Smooth muscle cell (in vitro differentiated cells): ENCODE data around the gene ELFN1. TPM values are rescaled to one million over a fixed set of nuclear protein-coding genes. Genes with fewer than 3 reads are reported as not detected.

Experiments used
- DNase-seq: peaks from one replicate; lab custom pipeline; 2025; ENCODE audit not compliant: unreplicated experiment; lab: John Stamatoyannopoulos, UW
- H2AFZ ChIP-seq: fragments of 200-600 bp; sonication (generic); 2 replicates; pipeline ENCODE4 v1.6.0; 2016; ENCODE audit warnings: antibody characterized with exemption, low read depth, mild to moderate bottlenecking
- H3F3A ChIP-seq: fragments of 200-600 bp; sonication (generic); 2 replicates; pipeline ENCODE4 v1.6.0; 2017; ENCODE audit warnings: antibody characterized with exemption, low read depth
- H3K27ac ChIP-seq: fragments of 200-600 bp; sonication (generic); 2 replicates; pipeline ENCODE4 v1.5.1; 2016; ENCODE audit warnings: low read depth, mild to moderate bottlenecking
- H3K27me3 ChIP-seq: fragments of 200-600 bp; sonication (generic); 2 replicates; pipeline ENCODE4 v1.6.1; 2016; ENCODE audit warnings: low read depth, mild to moderate bottlenecking
- H3K36me3 ChIP-seq: fragments of 200-600 bp; sonication (generic); 2 replicates; pipeline ENCODE4 v1.5.1; 2016; ENCODE audit warnings: low read depth
- H3K4me1 ChIP-seq: fragments of 200-600 bp; sonication (generic); 2 replicates; pipeline ENCODE4 v1.5.1; 2016; ENCODE audit warnings: low read depth
- H3K4me2 ChIP-seq: fragments of 200-600 bp; sonication (generic); 2 replicates; pipeline ENCODE4 v1.6.0; 2016; ENCODE audit warnings: mild to moderate bottlenecking
- H3K4me3 ChIP-seq: fragments of 200-600 bp; sonication (generic); 2 replicates; pipeline ENCODE4 v1.5.1; 2016; ENCODE audit warnings: mild to moderate bottlenecking
- H3K79me2 ChIP-seq: fragments of 200-600 bp; sonication (generic); 2 replicates; pipeline ENCODE4 v1.6.0; 2016; ENCODE audit warnings: low read depth, mild to moderate bottlenecking
- H3K9ac ChIP-seq: fragments of 200-600 bp; sonication (generic); 2 replicates; pipeline ENCODE4 v1.6.0; 2016; ENCODE audit warnings: low read depth
- H3K9me3 ChIP-seq: fragments of 200-600 bp; sonication (generic); replicated peaks from 2 replicates; pipeline ENCODE4 v1.5.1; 2016; ENCODE audit warnings: low read depth
- H4K20me1 ChIP-seq: fragments of 200-600 bp; sonication (generic); 2 replicates; pipeline ENCODE4 v1.6.0; 2016; ENCODE audit warnings: low read depth
- WGBS: methylation state at CpG from one replicate; pipeline ENCODE4 v1.1.7; 2016; ENCODE audit warnings: low lambda C conversion rate; 5-methylcytosine and 5-hydroxymethylcytosine counted together
- polyA plus RNA-seq: library from polyadenylated mRNA; unstranded; fragments of >200 nt; fragmentation: Nextera tagmentation; extraction: Ambion mirVana; gene quantifications from 2 replicates; pipeline ENCODE4 v1.2.1, GENCODE V29; 2016
- total RNA-seq: library from RNA; depleted of rRNA; stranded (reverse); fragments of >200 nt; gene quantifications from 2 replicates; pipeline ENCODE4 v1.2.3, GENCODE V29; 2014
- TF ChIP-seq, protein P1 (sequence below): fragments of 200-600 bp; sonication (generic); IDR thresholded peaks from 2 replicates; pipeline ENCODE4 v1.5.1; 2017; ENCODE audit warnings: borderline replicate concordance, mild to moderate bottlenecking, antibody characterized with exemption; ENCODE audit not compliant: insufficient read depth, poor library complexity, severe bottlenecking

ELFN1 gene
- total and polyA plus RNA-seq, 2 experiments from 2014 or later, result 4.2 to 6.2 TPM

DNA sequence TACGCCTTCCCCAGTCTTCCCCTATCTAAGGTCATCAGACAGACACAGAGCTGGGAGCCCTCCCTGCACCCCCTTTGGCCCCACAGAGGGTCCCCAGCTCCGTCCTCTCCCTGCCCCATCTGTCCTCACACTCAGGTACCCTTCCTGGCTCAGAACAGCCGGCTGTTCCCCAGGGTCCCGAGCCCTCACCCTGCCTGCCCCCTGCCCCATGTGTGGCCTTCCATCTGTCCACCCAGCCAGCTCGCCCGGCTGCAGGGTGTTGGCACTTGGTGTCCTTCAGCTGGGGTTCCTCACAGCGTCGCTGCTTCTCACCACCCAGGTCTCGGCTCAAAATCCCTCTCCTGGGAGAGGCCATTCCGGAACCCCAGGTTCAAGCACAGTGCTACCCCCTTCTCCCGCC, 28.9 kb upstream of the ELFN1 start:
- Histone ChIP-seq H3K4me1 (no peaks in the 10 kb centered on the region), H3K27ac (no peak overlapping the region), H3K9ac (no peak overlapping the region), H4K20me1 (no peaks in the 10 kb centered on the region), H3K36me3 (no peaks in the 10 kb centered on the region), H3K9me3 (peaks cover 5% of the 10 kb centered on the region), H3K4me3 (no peak overlapping the region), H3K27me3 (no peaks in the 10 kb centered on the region), H3F3A (no peaks in the 10 kb centered on the region), H2AFZ (no peak overlapping the region), H3K79me2 (no peaks in the 10 kb centered on the region), H3K4me2 (no peak overlapping the region)
- TF ChIP-seq, protein P1, sequence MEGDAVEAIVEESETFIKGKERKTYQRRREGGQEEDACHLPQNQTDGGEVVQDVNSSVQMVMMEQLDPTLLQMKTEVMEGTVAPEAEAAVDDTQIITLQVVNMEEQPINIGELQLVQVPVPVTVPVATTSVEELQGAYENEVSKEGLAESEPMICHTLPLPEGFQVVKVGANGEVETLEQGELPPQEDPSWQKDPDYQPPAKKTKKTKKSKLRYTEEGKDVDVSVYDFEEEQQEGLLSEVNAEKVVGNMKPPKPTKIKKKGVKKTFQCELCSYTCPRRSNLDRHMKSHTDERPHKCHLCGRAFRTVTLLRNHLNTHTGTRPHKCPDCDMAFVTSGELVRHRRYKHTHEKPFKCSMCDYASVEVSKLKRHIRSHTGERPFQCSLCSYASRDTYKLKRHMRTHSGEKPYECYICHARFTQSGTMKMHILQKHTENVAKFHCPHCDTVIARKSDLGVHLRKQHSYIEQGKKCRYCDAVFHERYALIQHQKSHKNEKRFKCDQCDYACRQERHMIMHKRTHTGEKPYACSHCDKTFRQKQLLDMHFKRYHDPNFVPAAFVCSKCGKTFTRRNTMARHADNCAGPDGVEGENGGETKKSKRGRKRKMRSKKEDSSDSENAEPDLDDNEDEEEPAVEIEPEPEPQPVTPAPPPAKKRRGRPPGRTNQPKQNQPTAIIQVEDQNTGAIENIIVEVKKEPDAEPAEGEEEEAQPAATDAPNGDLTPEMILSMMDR, result no peak
- WGBS, result 95% methylated on average over 10 of the region's 11 CpGs
- no peak for DNase-seq

DNA sequence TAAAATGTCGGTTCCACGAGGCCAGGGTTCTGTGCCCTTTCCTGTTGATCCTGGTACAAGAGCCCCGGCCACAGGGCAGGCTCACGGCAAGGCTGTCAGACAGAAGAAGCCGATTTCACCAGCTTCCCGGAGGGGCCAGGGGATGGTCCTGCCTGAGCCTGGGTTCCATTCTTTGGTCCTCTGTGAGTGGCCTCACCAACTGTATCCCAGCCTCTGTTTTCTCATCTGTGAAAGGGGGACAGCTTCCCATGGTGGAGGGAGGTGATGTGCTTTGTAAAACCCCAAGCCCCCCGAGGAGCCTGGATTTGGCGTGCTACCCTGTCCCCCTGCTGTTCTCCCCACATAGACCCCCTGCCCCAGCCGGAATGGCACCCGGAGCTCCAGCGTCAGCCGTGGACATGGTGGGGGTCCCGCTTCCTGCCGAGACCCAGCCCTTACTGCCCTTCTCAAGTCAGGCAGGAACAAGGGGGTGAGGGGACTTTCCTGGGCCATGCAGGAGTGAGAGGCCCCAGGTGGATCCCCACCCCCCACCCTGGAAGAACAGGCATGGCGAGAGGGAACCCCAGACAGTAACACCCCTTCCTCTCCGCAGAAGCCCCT, 28.3 kb upstream of the ELFN1 start:
- Histone ChIP-seq H3F3A (no peaks in the 10 kb centered on the region), H2AFZ (no peak overlapping the region), H3K9me3 (peaks cover 5% of the 10 kb centered on the region), H3K36me3 (no peaks in the 10 kb centered on the region), H3K4me1 (no peaks in the 10 kb centered on the region), H3K4me2 (no peak overlapping the region), H3K79me2 (no peaks in the 10 kb centered on the region), H3K4me3 (no peak overlapping the region), H3K27ac (no peak overlapping the region), H3K27me3 (no peaks in the 10 kb centered on the region), H4K20me1 (no peaks in the 10 kb centered on the region), H3K9ac (no peak overlapping the region)
- TF ChIP-seq, protein P1, result no peak
- no peak for DNase-seq
- WGBS, result 96% methylated on average over 16 of the region's 16 CpGs

DNA sequence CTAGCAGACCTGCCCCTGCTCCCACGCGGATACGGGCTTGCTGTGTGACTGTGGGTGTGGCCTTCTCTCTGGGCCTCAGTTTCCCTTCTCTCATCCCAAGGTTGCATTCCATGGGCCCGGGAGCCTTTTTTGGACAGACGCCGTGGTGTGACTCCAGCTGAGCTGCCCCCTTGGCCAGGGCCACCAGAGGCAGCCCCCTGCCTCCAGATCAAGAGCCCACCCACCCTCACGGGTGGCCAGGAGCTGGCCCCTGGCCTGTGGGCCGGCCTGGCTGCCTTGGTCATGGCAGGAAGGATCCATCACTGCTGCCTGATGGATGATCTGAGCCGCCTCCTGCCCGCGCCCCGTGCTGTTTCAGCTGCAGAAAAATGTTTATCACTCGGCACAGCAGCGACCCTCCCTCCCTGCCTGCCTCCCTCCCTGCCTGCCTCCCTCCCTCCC, 27.8 kb upstream of the ELFN1 start:
- Histone ChIP-seq H3K79me2 (no peaks in the 10 kb centered on the region), H3K9me3 (peaks cover 3% of the 10 kb centered on the region), H3K36me3 (no peaks in the 10 kb centered on the region), H2AFZ (no peak overlapping the region), H3K4me3 (no peak overlapping the region), H3K9ac (no peak overlapping the region), H3K4me1 (no peaks in the 10 kb centered on the region), H3K4me2 (no peak overlapping the region), H4K20me1 (no peaks in the 10 kb centered on the region), H3K27ac (no peak overlapping the region), H3K27me3 (no peaks in the 10 kb centered on the region), H3F3A (no peaks in the 10 kb centered on the region)
- no peak for DNase-seq
- WGBS, result 86% methylated on average over 7 of the region's 14 CpGs
- TF ChIP-seq, protein P1, result no peak
